GM18861 (cell line): ENCODE results near the gene AFF2.
A peak's percentile ranks its signal among the peaks of the same experiment; 100 is the strongest.

ENCODE experiments used
- ATAC-seq: cut with Tn5 transposase; IDR thresholded peaks from one replicate; pipeline ENCODE4 v1.9.1; 2021; ENCODE audit not compliant: unreplicated experiment

Gene AFF2

GRCh38 chrX:148535639-148536038 lies 35.2 kb downstream of the AFF2 start:
- ATAC-seq: no peak

- ATAC-seq: no peak
Observed at GRCh38 chrX:148536961-148537360, 36.5 kb downstream of the AFF2 start.

DNA sequence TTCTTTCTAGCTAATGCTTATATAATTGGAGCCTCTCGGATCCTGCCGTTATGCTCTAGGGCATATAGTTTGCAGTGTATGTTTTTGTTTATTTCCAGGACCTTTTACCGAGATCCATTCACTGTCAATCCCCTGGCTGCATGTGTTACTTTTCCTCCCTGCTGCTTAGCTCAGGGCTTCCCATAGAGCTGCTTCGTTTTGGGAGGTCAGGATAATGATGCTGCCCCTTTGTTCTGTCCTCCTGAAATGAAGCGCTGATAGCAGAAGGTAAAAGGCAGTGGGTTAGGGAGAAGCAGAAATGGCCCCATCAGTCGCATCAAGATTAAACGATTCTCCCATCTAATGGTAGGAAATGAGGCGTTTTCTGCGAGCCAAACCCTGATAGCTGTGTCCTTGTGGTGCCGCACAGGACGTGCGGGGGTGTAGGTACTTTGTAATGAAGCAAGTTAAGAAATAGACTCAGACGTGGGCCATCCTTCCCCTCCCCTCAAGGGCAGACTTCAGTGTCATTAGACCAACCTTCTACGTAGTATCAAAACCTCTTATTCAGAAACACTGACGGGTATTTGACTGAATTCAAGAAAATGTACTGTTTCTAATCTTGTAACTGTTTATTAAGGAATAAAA lies 37.3 kb downstream of the AFF2 start:
- no peak for ATAC-seq

DNA sequence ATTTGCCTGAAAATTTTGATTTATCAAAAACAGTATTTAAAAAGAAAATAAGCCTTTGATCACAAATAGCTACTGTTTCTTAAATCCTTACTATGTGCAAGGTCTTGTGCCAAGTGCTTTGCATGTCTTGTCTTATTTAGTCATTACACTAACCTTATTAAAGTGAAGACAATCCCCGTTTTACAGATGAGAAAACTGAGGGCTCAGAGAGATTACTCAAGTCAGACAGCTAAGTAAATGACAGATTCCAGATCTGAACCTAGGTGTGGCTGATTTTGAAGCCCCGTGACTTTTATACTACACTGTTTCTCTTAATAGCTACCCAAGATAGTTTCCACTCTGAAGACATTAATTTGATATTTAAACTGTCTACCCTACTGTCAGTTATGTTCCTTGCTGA lies 38.2 kb downstream of the AFF2 start:
- ATAC-seq: no peak

DNA sequence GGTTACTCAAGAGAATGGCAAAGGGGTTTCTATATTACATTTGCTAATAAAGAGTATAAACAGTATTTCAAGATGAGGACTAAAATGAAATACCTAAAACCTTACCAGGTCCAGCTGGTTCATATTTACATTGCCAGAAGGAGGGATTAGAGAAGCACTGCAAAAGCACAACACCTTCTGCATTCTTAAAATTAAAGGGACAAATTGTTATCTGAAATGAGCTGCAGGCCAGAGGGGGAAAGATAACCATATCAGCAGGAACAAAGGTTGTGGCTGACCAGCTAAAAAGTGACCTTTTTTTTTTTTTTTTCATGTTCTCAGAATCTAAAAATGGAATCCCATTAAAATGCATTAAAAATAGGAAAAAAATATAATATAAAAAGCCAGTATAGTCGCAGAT lies 39.7 kb downstream of the AFF2 start:
- ATAC-seq: no peak

GRCh38 chrX:148540671-148541583 lies 40.5 kb downstream of the AFF2 start:
- ATAC-seq: peak; percentile 9

- peak; percentile 86 for ATAC-seq
Observed at GRCh38 chrX:148541584-148541940, 41.1 kb downstream of the AFF2 start.

- ATAC-seq: no peak
Observed at GRCh38 chrX:148542481-148543255, 42.3 kb downstream of the AFF2 start.

DNA sequence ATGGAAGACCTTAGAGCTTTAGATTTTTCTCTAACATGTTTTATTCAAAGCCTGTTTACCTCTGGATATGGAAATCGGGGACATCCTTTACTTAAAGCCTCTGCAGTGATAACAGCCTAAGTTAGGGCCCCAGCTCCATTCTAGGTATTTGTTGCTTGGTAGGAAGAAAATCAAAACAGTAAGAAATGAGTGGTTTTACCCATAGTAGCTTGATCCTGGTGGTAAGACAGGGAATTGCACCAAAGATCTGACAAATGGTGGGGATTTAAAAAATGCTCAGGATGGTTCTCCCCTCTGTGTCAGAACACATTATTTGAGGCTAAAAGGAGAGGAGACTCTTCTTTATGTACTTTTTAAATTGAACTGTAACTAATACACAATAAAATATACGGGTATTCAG lies 52.4 kb downstream of the AFF2 start:
- ATAC-seq: no peak

GRCh38 chrX:148555101-148555500 lies 54.7 kb downstream of the AFF2 start:
- no peak for ATAC-seq

GRCh38 chrX:148555571-148556243 lies 55.3 kb downstream of the AFF2 start:
- no peak for ATAC-seq

- ATAC-seq: no peak
Observed at GRCh38 chrX:148556498-148556897, 56.1 kb downstream of the AFF2 start.

DNA sequence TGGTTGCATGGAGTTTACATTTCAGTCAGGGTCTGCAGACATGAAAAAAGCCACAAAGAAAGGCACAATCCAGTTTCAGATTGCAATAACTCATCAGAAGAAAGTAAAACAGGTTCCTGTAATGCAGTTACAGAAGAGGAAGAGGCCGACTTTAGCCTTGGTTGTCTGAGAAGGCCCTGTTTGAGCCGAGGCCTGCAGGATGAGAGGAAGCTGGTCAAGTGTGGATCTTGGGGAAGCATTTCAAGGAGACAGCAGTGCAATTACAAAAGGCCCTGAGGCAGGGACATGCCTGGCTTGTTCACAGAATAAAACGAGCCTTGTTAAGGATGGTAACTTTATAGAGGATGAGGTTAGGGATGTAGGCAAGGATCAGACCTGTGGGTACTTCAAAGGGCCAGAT lies 62.4 kb downstream of the AFF2 start:
- ATAC-seq: no peak

DNA sequence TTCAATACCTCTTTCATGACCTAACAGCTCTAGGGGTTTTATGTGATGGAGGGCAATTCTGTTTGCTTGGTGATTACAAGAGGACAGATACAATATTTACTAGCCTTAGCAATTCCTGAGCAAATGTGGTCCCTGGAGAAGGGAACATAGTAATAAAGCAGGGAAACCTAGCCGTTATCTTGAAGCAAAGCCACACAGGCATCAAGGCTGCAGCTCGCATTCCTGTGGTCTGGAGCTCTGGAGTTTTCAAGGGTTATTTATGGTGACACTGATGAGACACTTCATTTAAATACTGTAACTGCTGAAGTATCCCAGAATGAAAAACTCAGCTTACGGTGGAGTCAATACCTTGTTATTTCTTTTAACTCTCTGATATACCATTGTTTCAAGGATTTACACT lies 66.8 kb downstream of the AFF2 start:
- no peak for ATAC-seq

DNA sequence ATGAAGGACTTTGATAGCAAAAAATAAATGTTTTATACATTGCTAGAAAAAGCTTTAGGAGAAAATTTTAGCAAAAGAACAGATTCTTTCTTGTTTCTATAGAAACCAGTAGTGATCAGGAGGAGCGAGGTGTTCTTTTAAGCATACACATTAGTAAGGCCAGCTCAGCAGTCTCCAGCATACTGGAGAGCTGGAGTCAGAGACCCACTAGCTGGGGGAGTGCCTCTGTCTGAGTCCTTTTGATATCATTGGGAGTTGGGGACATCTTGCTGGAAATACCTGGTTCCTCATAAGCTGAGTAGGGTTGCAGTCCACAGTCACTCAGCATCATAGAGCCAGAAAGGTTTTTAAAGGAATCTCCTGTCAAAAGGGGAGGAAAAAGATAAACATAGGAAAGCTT lies 67.4 kb downstream of the AFF2 start:
- ATAC-seq: no peak

- no peak for ATAC-seq
Observed at GRCh38 chrX:148568763-148569162, 68.3 kb downstream of the AFF2 start.

DNA sequence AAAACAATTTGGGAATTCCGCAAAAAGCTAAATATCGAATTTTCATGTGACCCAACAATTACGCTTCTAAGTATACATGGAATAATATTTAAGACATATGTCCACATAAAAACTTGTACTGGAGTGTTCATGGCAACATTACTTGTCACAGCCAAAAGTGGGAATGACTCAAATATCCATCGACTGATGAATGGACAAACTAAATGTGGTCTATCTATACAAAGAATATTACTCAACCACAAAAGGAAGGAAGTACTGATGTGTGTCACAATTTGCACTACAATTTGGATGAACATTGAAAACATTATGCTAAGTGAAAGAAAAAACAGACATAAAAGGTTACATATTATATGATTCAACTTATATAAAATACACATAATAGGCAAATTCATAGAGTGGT lies 71.9 kb downstream of the AFF2 start:
- no peak for ATAC-seq

DNA sequence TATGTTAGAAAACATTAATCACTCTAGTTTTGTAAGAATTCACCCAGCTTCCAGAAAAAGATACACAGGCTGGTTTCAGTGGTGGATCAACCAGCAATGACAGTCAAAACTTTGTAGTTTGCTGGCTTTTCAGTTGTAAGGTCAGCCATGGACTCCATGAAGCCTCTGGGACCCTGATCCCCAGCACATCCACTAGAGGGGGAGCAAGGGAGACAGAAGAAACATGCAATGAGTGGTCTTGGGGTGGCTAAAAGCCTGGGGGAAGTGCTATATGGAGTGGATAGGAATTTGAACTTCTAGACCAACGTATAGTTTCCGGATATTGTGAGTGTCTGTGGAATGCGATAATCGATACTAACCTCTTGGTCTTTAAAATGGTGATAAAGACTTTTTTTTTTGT lies 72.7 kb downstream of the AFF2 start:
- ATAC-seq: no peak

GRCh38 chrX:148574237-148574973 lies 74.0 kb downstream of the AFF2 start:
- ATAC-seq: no peak

- no peak for ATAC-seq
Observed at GRCh38 chrX:148576396-148576795, 76.0 kb downstream of the AFF2 start.

DNA sequence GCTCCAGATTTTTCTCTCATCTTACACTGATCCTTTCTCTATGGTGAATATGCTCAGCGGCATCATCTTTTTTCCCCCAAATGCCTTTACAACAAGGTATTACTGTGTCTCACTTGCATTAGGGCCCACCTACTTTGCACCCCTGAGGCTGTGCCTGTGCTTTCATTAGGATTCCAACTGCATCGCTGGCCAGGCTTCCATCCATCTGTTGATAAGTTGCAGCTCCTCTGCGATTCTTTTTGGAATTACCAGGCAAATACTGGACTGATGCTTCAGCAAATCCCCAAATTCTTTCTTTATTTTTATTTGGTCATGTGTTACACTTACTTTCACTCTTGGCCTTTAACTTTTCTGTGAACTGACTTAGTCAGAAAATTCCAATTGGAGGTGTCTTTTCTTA lies 77.3 kb downstream of the AFF2 start:
- ATAC-seq: no peak
